ENCODE data around the gene MSH3. TPM values are rescaled to one million over a fixed set of nuclear protein-coding genes. Genes with fewer than 3 reads are reported as not detected.
"Not testable (repeated sequence)": the region's sequence is repeated elsewhere in the genome, so short reads cannot be mapped to it uniquely, and the experiment has no call there.

The MSH3 gene
- total RNA-seq, 2 donors from 2014 or later: 6.8 to 9.9 TPM

DNA sequence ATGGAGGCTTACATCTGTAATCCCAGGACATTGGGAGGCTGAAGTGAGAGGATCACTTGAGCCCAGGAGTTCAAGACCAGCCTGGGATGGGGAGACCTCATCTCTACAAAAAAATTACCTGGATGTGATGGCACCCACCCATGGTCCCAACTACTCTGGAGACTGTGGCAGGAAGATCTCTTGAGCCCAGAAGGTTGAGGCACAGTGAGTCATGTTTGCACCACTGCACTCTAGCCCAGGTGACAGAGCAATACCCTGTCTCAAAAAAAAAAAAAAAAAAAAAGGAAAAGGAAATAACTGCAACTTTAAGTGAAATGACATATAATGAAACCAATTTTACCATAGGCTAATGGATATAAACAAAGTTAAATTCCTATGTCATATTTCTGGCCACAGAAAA lies 152.5 kb downstream of the MSH3 start:
- Histone ChIP-seq H3K9me3 (no peaks in the 10 kb centered on the region), H3K4me3 (no peak overlapping the region), H3K27ac (no peak overlapping the region), H3K36me3 (no peaks in the 10 kb centered on the region), H3K4me1 (no peaks in the 10 kb centered on the region), H3K27me3 (no peaks in the 10 kb centered on the region)
- TF ChIP-seq, protein P1, sequence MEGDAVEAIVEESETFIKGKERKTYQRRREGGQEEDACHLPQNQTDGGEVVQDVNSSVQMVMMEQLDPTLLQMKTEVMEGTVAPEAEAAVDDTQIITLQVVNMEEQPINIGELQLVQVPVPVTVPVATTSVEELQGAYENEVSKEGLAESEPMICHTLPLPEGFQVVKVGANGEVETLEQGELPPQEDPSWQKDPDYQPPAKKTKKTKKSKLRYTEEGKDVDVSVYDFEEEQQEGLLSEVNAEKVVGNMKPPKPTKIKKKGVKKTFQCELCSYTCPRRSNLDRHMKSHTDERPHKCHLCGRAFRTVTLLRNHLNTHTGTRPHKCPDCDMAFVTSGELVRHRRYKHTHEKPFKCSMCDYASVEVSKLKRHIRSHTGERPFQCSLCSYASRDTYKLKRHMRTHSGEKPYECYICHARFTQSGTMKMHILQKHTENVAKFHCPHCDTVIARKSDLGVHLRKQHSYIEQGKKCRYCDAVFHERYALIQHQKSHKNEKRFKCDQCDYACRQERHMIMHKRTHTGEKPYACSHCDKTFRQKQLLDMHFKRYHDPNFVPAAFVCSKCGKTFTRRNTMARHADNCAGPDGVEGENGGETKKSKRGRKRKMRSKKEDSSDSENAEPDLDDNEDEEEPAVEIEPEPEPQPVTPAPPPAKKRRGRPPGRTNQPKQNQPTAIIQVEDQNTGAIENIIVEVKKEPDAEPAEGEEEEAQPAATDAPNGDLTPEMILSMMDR (IDR thresholded peaks at IDR 0.05): no peak
- DNase-seq (ENCODE audit: low spot score): no peak

DNA sequence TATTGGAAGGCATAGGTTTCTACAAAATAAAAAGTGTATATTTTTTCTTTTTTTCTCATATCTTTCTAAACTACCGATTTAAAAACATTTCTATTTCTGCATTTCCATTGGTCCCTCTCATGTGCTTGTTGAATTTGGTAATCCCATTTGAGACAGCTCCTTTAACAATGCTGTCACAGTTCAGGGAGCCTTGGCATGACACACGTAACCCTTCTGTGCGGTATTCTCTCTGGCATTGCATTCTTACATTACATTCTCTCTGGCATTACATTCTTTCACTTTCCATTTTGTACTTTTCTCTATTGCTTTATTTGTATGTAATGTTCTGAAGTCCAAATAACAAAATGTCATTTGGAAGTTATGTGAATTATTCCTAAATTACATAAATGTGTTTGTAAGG lies 155.0 kb downstream of the MSH3 start:
- Histone ChIP-seq H3K4me3 (no peak overlapping the region), H3K27me3 (no peaks in the 10 kb centered on the region), H3K9me3 (no peaks in the 10 kb centered on the region), H3K27ac (no peak overlapping the region), H3K4me1 (no peaks in the 10 kb centered on the region), H3K36me3 (peaks cover 3% of the 10 kb centered on the region)
- TF ChIP-seq, protein P1 (IDR thresholded peaks at IDR 0.05): no peak
- no peak for DNase-seq (ENCODE audit: low spot score)

DNA sequence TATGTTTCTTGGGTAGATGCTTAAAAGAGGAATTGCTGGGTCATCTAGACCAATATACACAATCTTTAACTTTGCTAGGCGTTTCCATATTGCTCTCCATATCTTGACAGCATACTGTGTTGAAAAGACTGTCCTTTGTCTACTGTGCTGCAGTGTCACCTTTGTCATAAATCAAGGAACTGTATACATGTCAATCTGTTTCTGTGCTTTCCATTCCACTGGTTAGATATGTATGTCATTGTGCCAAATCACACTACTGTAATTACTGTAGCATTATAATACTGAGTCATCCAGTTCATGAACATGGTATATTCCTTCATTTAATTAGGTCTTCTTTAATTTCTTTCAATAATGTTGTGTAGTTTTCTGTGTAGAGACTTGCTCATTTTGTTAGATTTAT lies 156.0 kb downstream of the MSH3 start:
- Histone ChIP-seq H3K4me1 (no peaks in the 10 kb centered on the region), H3K27ac (no peak overlapping the region), H3K27me3 (no peaks in the 10 kb centered on the region), H3K9me3 (no peaks in the 10 kb centered on the region), H3K36me3 (peaks cover 5% of the 10 kb centered on the region), H3K4me3 (no peak overlapping the region)
- TF ChIP-seq, protein P1 (IDR thresholded peaks at IDR 0.05): no peak
- no peak for DNase-seq (ENCODE audit: low spot score)

DNA sequence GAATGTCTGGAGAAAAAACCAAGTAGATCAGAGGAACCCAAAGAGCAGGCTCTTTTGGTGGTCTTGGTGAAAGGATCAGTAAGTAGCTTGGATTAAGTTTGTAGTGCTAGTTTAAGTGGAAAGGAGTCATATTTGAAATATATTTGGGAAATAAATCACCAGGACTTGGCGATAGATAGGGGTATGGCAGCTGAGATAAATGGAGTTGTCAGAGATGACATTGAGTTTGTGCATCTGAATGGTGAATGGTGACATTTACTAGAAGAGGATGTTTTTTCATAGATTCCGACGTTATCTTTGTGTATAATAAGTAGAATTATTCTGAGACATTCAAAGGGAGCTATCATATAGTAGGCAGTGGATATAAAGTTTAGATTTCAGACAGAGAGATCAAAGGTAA lies 162.1 kb downstream of the MSH3 start:
- Histone ChIP-seq H3K4me1 (no peaks in the 10 kb centered on the region), H3K4me3 (no peak overlapping the region), H3K27me3 (no peaks in the 10 kb centered on the region), H3K36me3 (peaks cover 5% of the 10 kb centered on the region), H3K9me3 (no peaks in the 10 kb centered on the region), H3K27ac (no peak overlapping the region)
- DNase-seq (ENCODE audit: low spot score): no peak
- TF ChIP-seq, protein P1 (IDR thresholded peaks at IDR 0.05): no peak

DNA sequence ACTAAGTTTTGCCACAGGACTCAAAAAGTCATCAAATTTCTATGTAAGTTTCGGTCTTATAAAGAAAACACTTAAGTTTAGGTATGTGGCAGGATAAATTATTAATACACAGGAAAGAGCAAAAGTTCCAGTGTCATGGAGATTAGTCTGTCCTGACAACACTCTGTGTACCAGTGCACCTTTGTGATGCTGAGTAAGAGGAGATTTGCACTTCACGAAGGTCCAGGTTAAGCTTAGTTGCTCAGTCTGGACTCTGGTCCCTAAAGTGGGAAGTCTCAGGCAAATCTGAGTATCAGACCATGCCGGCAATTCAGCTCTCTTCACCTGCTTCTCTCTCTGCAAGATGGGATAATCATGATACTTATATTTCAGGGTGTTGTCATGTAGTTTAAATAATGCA lies 166.2 kb downstream of the MSH3 start:
- Histone ChIP-seq H3K27ac (no peak overlapping the region), H3K4me3 (no peak overlapping the region), H3K36me3 (no peaks in the 10 kb centered on the region), H3K27me3 (no peaks in the 10 kb centered on the region), H3K4me1 (peaks cover 0 to 2% of the 10 kb centered on the region in 2 donors), H3K9me3 (no peaks in the 10 kb centered on the region)
- TF ChIP-seq, protein P1 (IDR thresholded peaks at IDR 0.05): no peak
- DNase-seq (ENCODE audit: low spot score): no peak

DNA sequence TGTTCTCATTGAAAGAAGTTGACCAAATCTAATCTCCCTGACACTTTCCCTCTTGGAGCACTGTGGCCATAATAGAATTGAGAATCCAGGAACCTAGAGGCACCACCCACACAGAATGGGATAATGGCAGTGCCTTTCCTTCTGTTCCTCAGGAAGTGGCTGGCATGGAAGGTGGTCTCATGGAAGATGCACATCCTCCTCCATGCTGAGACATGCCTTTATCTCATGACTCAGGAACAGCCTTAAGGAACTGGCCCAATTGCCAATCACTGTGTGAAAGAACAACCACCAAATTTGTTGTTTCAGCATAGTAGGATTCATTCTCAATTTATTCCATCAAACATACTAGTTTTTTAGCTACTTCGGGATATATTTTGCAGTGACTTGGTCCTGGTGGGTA lies 168.2 kb downstream of the MSH3 start:
- no peak for DNase-seq (ENCODE audit: low spot score)
- no peaks in the 10 kb centered on the region for H3K27me3 ChIP-seq
- TF ChIP-seq, protein P1 (IDR thresholded peaks at IDR 0.05): no peak
- H3K4me1 ChIP-seq: peaks cover 0 to 7% of the 10 kb centered on the region in 2 donors
- H3K4me3 ChIP-seq: no peak overlapping the region
- H3K27ac ChIP-seq: no peak overlapping the region
- H3K9me3 ChIP-seq: no peaks in the 10 kb centered on the region
- H3K36me3 ChIP-seq: no peaks in the 10 kb centered on the region

DNA sequence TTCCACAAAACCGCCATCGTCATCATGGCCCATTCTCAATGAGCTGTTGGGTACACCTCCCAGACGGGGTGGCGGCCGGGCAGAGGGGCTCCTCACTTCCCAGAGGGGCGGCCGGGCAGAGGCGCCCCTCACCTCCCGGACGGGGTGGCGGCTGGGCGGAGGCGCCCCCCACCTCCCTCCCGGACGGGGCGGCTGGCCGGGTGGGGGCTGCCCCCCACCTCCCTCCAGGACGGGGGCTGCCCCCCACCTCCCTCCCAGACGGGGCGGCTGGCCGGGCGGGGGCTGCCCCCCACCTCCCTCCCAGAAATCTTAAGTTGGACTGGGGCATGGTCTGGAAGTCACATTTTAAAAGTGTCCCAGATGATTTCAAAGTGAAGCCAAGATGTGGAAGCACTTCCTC lies 169.7 kb downstream of the MSH3 start:
- H3K27me3 ChIP-seq; H3K27ac ChIP-seq; H3K9me3 ChIP-seq; H3K36me3 ChIP-seq; H3K4me3 ChIP-seq; DNase-seq (ENCODE audit: low spot score); H3K4me1 ChIP-seq: not testable (repeated sequence)

All from right atrium auricular region (tissue), 2 donors.